ENCODE results near the gene NAB1.

NAB1 gene

GRCh38 chr2:190615555-190616200 lies 33.2 kb upstream of the NAB1 start:
- H3K4me3 ChIP-seq (ENCODE audit: low read depth, low read length): no peak overlapping the region
- no peak for TF ChIP-seq CTCF (IDR thresholded peaks at IDR 0.05; ENCODE audit: low read depth, low read length)

- TF ChIP-seq CTCF (IDR thresholded peaks at IDR 0.05; ENCODE audit: low read depth, low read length): no peak
- no peak overlapping the region for H3K4me3 ChIP-seq (ENCODE audit: low read depth, low read length)
Observed at GRCh38 chr2:190618030-190618429, 30.9 kb upstream of the NAB1 start.

- H3K4me3 ChIP-seq (ENCODE audit: low read depth, low read length): no peak overlapping the region
- TF ChIP-seq CTCF (IDR thresholded peaks at IDR 0.05; ENCODE audit: low read depth, low read length): no peak
Observed at GRCh38 chr2:190625691-190626090, 23.2 kb upstream of the NAB1 start.

- no peak for TF ChIP-seq CTCF (IDR thresholded peaks at IDR 0.05; ENCODE audit: low read depth, low read length)
- H3K4me3 ChIP-seq (ENCODE audit: low read depth, low read length): no peak overlapping the region
Observed at GRCh38 chr2:190626641-190627210, 22.2 kb upstream of the NAB1 start.

- peak overlapping the region; percentile 44 for H3K4me3 ChIP-seq (ENCODE audit: low read depth, low read length)
- no peak for TF ChIP-seq CTCF (IDR thresholded peaks at IDR 0.05; ENCODE audit: low read depth, low read length)
Observed at GRCh38 chr2:190627448-190628412, 21.2 kb upstream of the NAB1 start.

- TF ChIP-seq CTCF (IDR thresholded peaks at IDR 0.05; ENCODE audit: low read depth, low read length): no peak
- H3K4me3 ChIP-seq (ENCODE audit: low read depth, low read length): no peak overlapping the region
Observed at GRCh38 chr2:190628591-190629319, 20.1 kb upstream of the NAB1 start.
